A549 (cell line): ENCODE results near the gene AAMDC.

ENCODE experiments used
- CBX8 ChIP-seq: fragments of 200-600 bp; sonication (generic); IDR thresholded peaks from 2 replicates; pipeline ENCODE4 v1.6.1; 2016
- HDAC2 ChIP-seq: fragments of 200-600 bp; sonication (generic); IDR thresholded peaks from 2 replicates; pipeline ENCODE4 v1.6.1; 2016
- JUNB ChIP-seq: fragments of >200 bp; sonication (Bioruptor Twin); formaldehyde crosslinking; IDR thresholded peaks from 2 replicates; pipeline ENCODE4 v1.6.1; 2016
- MAZ ChIP-seq: fragments of 150-350 bp; IDR thresholded peaks from 2 replicates; pipeline ENCODE4 v1.6.1; 2014; ENCODE audit warnings: antibody characterized with exemption, low read depth, low read length, borderline replicate concordance
- MYC ChIP-seq: IDR thresholded peaks from 2 replicates; pipeline ENCODE4 v1.6.1; 2012; ENCODE audit warnings: mild to moderate bottlenecking, inconsistent platforms, low read length, improper control_type of control experiment, borderline replicate concordance
- NR3C1 ChIP-seq: fragments of >200 bp; sonication (Bioruptor Twin); formaldehyde crosslinking; IDR thresholded peaks from 3 replicates; pipeline ENCODE4 v1.6.1; 2017
- RCOR1 ChIP-seq: fragments of 150-350 bp; IDR thresholded peaks from 2 replicates; pipeline ENCODE4 v1.6.1; 2014; ENCODE audit warnings: antibody characterized with exemption, low read length, low read depth
- RNF2 ChIP-seq: fragments of 200-600 bp; sonication (generic); IDR thresholded peaks from 2 replicates; pipeline ENCODE4 v1.6.1; 2016; ENCODE audit warnings: low read depth, mild to moderate bottlenecking, antibody characterized with exemption, moderate library complexity, borderline replicate concordance
- TF ChIP-seq, protein P1 (sequence below): fragments of >200 bp; sonication (Bioruptor Twin); formaldehyde crosslinking; IDR thresholded peaks from 3 replicates; pipeline ENCODE4 v1.5.1; 2016
- TF ChIP-seq, protein P2 (sequence below): IDR thresholded peaks from 2 replicates; pipeline ENCODE4 v1.6.1; 2012
- TF ChIP-seq, protein P3 (sequence below): fragments of 450-650 bp; IDR thresholded peaks from 2 replicates; pipeline ENCODE4 v1.6.1; 2014; ENCODE audit warnings: antibody characterized with exemption
- TF ChIP-seq, protein P4 (sequence below): fragments of 200-600 bp; sonication (generic); IDR thresholded peaks from 2 replicates; pipeline ENCODE4 v1.6.1; 2016; ENCODE audit warnings: antibody characterized with exemption, mild to moderate bottlenecking, moderate library complexity

DNA sequence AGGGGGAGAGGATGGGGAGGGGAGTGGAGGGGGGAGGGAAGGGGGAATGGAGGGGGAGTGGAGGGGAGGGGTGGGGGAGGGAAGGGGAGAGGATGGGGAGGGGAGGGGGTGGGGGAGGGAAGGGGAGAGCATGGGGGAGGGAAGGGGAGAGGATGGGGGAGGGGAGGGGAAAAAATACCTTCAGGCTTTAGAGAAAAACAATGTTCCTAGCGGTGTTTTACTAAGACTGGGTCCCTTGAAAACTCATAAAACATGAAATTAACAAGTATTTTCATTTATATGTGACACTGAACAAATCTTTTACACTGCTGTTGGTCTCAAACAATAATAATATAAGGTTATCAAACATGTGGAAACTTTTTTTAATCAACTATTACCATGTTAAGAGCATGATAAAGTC, 42.8 kb upstream of the AAMDC start:
- TF ChIP-seq, protein P1, sequence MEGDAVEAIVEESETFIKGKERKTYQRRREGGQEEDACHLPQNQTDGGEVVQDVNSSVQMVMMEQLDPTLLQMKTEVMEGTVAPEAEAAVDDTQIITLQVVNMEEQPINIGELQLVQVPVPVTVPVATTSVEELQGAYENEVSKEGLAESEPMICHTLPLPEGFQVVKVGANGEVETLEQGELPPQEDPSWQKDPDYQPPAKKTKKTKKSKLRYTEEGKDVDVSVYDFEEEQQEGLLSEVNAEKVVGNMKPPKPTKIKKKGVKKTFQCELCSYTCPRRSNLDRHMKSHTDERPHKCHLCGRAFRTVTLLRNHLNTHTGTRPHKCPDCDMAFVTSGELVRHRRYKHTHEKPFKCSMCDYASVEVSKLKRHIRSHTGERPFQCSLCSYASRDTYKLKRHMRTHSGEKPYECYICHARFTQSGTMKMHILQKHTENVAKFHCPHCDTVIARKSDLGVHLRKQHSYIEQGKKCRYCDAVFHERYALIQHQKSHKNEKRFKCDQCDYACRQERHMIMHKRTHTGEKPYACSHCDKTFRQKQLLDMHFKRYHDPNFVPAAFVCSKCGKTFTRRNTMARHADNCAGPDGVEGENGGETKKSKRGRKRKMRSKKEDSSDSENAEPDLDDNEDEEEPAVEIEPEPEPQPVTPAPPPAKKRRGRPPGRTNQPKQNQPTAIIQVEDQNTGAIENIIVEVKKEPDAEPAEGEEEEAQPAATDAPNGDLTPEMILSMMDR, result no peak
- TF ChIP-seq CBX8 (no peak), RCOR1 (no peak), RNF2 (no peak), MYC (no peak), NR3C1 (no peak), MAZ (no peak), HDAC2 (no peak), JUNB (no peak)
- TF ChIP-seq, protein P2, sequence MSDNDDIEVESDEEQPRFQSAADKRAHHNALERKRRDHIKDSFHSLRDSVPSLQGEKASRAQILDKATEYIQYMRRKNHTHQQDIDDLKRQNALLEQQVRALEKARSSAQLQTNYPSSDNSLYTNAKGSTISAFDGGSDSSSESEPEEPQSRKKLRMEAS, result no peak
- TF ChIP-seq, protein P3, sequence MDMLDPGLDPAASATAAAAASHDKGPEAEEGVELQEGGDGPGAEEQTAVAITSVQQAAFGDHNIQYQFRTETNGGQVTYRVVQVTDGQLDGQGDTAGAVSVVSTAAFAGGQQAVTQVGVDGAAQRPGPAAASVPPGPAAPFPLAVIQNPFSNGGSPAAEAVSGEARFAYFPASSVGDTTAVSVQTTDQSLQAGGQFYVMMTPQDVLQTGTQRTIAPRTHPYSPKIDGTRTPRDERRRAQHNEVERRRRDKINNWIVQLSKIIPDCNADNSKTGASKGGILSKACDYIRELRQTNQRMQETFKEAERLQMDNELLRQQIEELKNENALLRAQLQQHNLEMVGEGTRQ, result no peak
- TF ChIP-seq, protein P4, sequence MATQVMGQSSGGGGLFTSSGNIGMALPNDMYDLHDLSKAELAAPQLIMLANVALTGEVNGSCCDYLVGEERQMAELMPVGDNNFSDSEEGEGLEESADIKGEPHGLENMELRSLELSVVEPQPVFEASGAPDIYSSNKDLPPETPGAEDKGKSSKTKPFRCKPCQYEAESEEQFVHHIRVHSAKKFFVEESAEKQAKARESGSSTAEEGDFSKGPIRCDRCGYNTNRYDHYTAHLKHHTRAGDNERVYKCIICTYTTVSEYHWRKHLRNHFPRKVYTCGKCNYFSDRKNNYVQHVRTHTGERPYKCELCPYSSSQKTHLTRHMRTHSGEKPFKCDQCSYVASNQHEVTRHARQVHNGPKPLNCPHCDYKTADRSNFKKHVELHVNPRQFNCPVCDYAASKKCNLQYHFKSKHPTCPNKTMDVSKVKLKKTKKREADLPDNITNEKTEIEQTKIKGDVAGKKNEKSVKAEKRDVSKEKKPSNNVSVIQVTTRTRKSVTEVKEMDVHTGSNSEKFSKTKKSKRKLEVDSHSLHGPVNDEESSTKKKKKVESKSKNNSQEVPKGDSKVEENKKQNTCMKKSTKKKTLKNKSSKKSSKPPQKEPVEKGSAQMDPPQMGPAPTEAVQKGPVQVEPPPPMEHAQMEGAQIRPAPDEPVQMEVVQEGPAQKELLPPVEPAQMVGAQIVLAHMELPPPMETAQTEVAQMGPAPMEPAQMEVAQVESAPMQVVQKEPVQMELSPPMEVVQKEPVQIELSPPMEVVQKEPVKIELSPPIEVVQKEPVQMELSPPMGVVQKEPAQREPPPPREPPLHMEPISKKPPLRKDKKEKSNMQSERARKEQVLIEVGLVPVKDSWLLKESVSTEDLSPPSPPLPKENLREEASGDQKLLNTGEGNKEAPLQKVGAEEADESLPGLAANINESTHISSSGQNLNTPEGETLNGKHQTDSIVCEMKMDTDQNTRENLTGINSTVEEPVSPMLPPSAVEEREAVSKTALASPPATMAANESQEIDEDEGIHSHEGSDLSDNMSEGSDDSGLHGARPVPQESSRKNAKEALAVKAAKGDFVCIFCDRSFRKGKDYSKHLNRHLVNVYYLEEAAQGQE, result no peak
